ENCODE results near the gene NSDHL. TPM values are rescaled to one million over a fixed set of nuclear protein-coding genes. Genes with fewer than 3 reads are reported as not detected.

The NSDHL gene
- total and polyA plus RNA-seq, 3 donors from 2014 or later = 14.6 to 20.0 (median 17.9) TPM

DNA sequence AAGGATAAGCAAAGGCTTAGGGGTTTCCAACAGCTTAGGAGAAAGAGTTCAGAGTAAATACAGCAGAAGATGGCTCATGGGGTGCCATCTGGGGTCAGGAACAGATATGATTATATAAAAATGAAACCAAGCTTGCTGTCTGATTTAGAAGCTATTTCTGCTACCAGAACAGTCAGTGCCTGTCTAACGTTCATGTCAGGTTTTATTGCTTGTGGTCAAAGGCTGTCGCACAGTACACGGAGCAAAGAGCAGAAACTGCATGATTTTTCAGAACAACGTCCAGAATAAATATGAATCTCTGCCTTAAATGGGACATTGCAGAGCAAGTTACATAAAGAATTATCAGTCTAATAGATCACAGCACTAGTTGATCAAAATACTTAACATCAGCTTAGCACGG lies 17.7 kb upstream of the NSDHL start:
- Histone ChIP-seq H3K27ac (no peak overlapping the region), H3K4me1 (no peaks in the 10 kb centered on the region), H3K36me3 (ENCODE audit: low read depth, missing control alignments) (no peaks in the 10 kb centered on the region), H3K27me3 (no peaks in the 10 kb centered on the region), H3K9me3 (no peaks in the 10 kb centered on the region), H3K4me3 (no peak overlapping the region)
- DNase-seq = no peak
- 47 to 62% methylated on average over 5 of the region's 5 CpGs for WGBS, 2 donors
- intact Hi-C loops (cut with DNase I; ENCODE audit: low total_unique reads) = no loop called here
- TF ChIP-seq, protein P1, sequence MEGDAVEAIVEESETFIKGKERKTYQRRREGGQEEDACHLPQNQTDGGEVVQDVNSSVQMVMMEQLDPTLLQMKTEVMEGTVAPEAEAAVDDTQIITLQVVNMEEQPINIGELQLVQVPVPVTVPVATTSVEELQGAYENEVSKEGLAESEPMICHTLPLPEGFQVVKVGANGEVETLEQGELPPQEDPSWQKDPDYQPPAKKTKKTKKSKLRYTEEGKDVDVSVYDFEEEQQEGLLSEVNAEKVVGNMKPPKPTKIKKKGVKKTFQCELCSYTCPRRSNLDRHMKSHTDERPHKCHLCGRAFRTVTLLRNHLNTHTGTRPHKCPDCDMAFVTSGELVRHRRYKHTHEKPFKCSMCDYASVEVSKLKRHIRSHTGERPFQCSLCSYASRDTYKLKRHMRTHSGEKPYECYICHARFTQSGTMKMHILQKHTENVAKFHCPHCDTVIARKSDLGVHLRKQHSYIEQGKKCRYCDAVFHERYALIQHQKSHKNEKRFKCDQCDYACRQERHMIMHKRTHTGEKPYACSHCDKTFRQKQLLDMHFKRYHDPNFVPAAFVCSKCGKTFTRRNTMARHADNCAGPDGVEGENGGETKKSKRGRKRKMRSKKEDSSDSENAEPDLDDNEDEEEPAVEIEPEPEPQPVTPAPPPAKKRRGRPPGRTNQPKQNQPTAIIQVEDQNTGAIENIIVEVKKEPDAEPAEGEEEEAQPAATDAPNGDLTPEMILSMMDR (IDR thresholded peaks at IDR 0.05) = no peak
- no peak for TF ChIP-seq POLR2A (IDR thresholded peaks at IDR 0.05)

DNA sequence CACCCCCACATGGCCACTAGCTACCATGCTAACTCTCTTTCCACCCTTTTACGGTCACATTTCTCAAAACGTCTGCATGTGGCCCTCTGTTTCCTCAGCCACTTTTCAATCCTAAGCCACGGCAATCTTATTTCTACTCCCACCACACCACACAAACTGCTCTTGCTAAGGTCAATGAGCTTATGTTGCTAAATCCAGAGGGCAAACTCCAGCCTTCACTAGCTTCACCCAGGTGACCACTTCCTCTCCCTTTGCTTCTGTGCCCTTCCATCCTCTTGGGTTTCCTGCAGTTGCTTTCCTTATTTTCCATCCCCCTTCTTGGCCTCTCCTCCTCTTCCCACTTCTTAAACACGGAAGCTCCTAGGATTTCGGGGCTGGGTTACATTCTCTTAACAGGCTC lies 16.8 kb upstream of the NSDHL start:
- Histone ChIP-seq H3K4me1 (no peaks in the 10 kb centered on the region), H3K27me3 (no peaks in the 10 kb centered on the region), H3K27ac (no peak overlapping the region), H3K4me3 (no peak overlapping the region), H3K36me3 (ENCODE audit: low read depth, missing control alignments) (no peaks in the 10 kb centered on the region), H3K9me3 (no peaks in the 10 kb centered on the region)
- intact Hi-C loops (cut with DNase I; ENCODE audit: low total_unique reads) = no loop called here
- 83 to 87% methylated on average over 5 of the region's 5 CpGs for WGBS, 2 donors
- TF ChIP-seq, protein P1 (IDR thresholded peaks at IDR 0.05) = no peak
- no peak for TF ChIP-seq POLR2A (IDR thresholded peaks at IDR 0.05)
- DNase-seq = no peak

DNA sequence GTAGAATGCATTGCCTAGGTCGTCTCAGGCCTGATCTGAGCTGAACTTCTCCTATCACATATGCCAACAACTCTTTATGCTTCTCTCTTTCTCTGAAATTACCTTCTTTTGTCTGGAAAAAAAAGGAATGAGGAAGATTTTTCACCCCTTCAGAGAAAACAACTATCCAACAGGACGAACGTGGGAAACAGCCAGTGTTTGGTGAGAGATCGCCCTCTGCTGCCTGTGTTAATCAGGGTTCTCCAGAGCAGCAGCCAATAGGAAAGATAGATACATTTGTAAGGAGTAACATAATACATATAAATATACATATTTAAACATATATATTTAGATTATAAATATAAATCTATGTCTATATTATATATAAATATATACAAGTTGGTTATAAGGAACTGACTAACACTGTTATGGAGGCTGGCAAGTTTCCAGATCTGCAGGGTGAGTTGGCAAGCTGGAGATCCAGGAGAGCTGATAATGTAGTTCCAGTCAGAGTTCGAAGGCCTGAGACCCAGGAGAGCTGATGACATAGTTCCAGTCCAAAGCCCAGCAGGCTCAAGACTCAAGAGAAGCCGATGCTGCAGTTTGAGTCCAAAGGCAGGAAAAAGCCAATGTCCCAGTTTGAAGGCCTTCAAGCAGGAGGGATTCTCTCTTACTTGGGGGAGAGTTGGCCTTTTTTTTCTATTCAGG lies 13.6 kb upstream of the NSDHL start:
- Histone ChIP-seq H3K36me3 (ENCODE audit: low read depth, missing control alignments) (no peaks in the 10 kb centered on the region), H3K27ac (no peak overlapping the region), H3K4me1 (no peaks in the 10 kb centered on the region), H3K27me3 (no peaks in the 10 kb centered on the region), H3K9me3 (no peaks in the 10 kb centered on the region), H3K4me3 (no peak overlapping the region)
- TF ChIP-seq, protein P1 (IDR thresholded peaks at IDR 0.05) = no peak
- no peak for TF ChIP-seq POLR2A (IDR thresholded peaks at IDR 0.05)
- DNase-seq = peak; percentile 37
- intact Hi-C loops (cut with DNase I; ENCODE audit: low total_unique reads) = no loop called here
- WGBS, 2 donors = 44 to 52% methylated on average over 6 of the region's 6 CpGs

DNA sequence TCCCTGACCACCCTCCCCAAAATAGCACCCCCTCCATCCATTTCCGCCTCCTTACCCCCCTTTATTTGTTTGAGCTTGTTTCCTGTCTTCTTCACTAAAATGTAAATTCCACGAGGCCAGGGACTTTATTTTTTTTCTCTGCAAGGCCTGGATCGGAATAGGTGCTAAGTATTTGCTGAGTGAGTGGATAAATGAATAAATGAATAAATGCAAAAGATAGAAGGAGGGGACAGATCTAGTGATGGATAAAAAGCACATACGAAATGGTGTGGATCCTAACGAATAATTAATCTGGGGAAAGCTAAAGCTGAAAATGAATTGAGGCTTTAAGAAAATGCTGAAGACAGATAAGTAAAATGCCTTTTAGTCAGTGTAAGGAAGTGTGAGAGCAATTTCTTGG lies 12.5 kb upstream of the NSDHL start:
- intact Hi-C loops (cut with DNase I; ENCODE audit: low total_unique reads) = no loop called here
- no peaks in the 10 kb centered on the region for H3K27me3 ChIP-seq
- no peaks in the 10 kb centered on the region for H3K36me3 ChIP-seq (ENCODE audit: low read depth, missing control alignments)
- no peak for DNase-seq
- no peaks in the 10 kb centered on the region for H3K9me3 ChIP-seq
- H3K27ac ChIP-seq = no peak overlapping the region
- H3K4me1 ChIP-seq = no peaks in the 10 kb centered on the region
- no peak overlapping the region for H3K4me3 ChIP-seq
- no peak for TF ChIP-seq POLR2A (IDR thresholded peaks at IDR 0.05)
- TF ChIP-seq, protein P1 (IDR thresholded peaks at IDR 0.05) = no peak
- 87 to 93% methylated on average over 5 of the region's 5 CpGs for WGBS, 2 donors

DNA sequence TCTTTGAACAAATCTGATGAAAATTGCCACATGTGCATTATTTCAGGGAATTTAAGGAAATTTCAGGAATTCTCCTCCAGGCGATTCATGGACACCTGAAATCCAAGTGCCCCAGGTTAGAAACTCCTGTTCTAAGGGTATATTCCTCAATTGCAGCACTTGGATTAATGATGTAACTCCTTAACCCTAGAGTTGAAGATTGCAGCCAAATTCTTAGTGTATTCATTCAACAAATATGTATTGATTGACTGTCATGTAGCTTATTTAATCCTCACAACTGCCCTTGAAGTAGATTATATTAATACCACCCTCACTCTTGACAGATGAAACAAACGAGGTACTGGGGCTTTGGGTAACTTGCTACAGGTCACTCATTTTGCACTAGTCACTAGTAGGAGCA lies 11.6 kb upstream of the NSDHL start:
- Histone ChIP-seq H3K36me3 (ENCODE audit: low read depth, missing control alignments) (no peaks in the 10 kb centered on the region), H3K27me3 (no peaks in the 10 kb centered on the region), H3K4me1 (no peaks in the 10 kb centered on the region), H3K9me3 (no peaks in the 10 kb centered on the region), H3K27ac (no peak overlapping the region), H3K4me3 (no peak overlapping the region)
- intact Hi-C loops (cut with DNase I; ENCODE audit: low total_unique reads) = no loop called here
- 84 to 100% methylated on average over 2 of the region's 2 CpGs for WGBS, 2 donors
- TF ChIP-seq, protein P1 (IDR thresholded peaks at IDR 0.05) = no peak
- no peak for TF ChIP-seq POLR2A (IDR thresholded peaks at IDR 0.05)
- DNase-seq = no peak

All from testis (tissue), 3 donors.